HepG2 (cell line): ENCODE measurements around the gene GIN1. TPM values are rescaled to one million over a fixed set of nuclear protein-coding genes. Genes with fewer than 3 reads are reported as not detected.
A peak's percentile ranks its signal among the peaks of the same experiment; 100 is the strongest.

Experiments
- ATAC-seq: fragments of 200-7000 bp; cut with Tn5 transposase; 3 replicates; pipeline ENCODE4 v1.9.1; 2020; ENCODE audit warnings: mild to moderate bottlenecking, moderate library complexity
- BruUV-seq: library from RNA; stranded (reverse); fragments of 400-500 nt; replicated peaks from 2 replicates; lab custom pipeline; 2021; lab: Mats Ljungman, UMichigan
- CTCF ChIA-PET: fragments of 300-600 bp; formaldehyde crosslinking; extraction: SDS; loops from one replicate; lab custom pipeline; 2021; ENCODE audit warnings: low total read pairs, inconsistent platforms, low intra/inter-chr PET ratio; lab: Yijun Ruan, JAX
- POLR2A ChIA-PET: fragments of 350-600 bp; sonication (Branson Sonifier 250); formaldehyde crosslinking; loops from one replicate; lab custom pipeline; 2020; ENCODE audit warnings: antibody characterized with exemption, inconsistent platforms; lab: Yijun Ruan, JAX
- DNase-seq: peaks from one replicate; pipeline ENCODE4 v3.0.0-alpha.2; 2015; ENCODE audit warnings: low spot score
- FAIRE-seq: peaks from 3 replicates; lab custom pipeline; 2011; peaks lifted over from hg19 to GRCh38; lab: Jason Lieb, UNC
- H2AFZ ChIP-seq: one replicate; pipeline ENCODE4 v1.6.1; 2011; ENCODE audit warnings: low read length, inconsistent platforms
- H3K27ac ChIP-seq: fragments of 300-600 bp; 3 replicates; pipeline ENCODE4 v1.8.0; 2011; ENCODE audit warnings: mixed run types, mild to moderate bottlenecking, mixed read lengths, low read length, inconsistent platforms; ENCODE audit not compliant: insufficient read depth; ENCODE audit errors: extremely low read length
- H3K27me3 ChIP-seq, 2 experiments: fragments of 200-600 bp in 1 of 2; 2 replicates in 1 of 2; 3 replicates in 1 of 2; pipeline versions ENCODE4 v1.6.0 to v1.8.0; 2011; ENCODE audit warnings: low read length in 2 of 2, mild to moderate bottlenecking in 2 of 2, moderate library complexity in 2 of 2, inconsistent platforms in 1 of 2; ENCODE audit not compliant: insufficient read depth in 2 of 2, control insufficient read depth in 1 of 2
- H3K36me3 ChIP-seq, 2 experiments: fragments of 200-600 bp in 1 of 2; replicated peaks in 1 of 2; 2 replicates in 1 of 2; 3 replicates in 1 of 2; pipeline versions ENCODE4 v1.5.1 to v1.8.0; 2011; ENCODE audit warnings: low read length in 2 of 2, inconsistent platforms in 1 of 2; ENCODE audit not compliant: insufficient read depth in 2 of 2, control insufficient read depth in 1 of 2
- H3K4me1 ChIP-seq: 2 replicates; pipeline ENCODE4 v1.5.1; 2012; ENCODE audit warnings: low read length, inconsistent platforms; ENCODE audit not compliant: insufficient read depth
- H3K4me2 ChIP-seq: 2 replicates; pipeline ENCODE4 v1.6.0; 2011; ENCODE audit warnings: low read depth, low read length, inconsistent platforms
- H3K4me3 ChIP-seq, 3 experiments: fragments of 200-600 bp in 1 of 3; sonication (generic), shearing (Covaris generic) in 1 of 3; replicated peaks in 1 of 3; 2 replicates each; pipeline ENCODE4 v1.5.1; 2011 to 2016; ENCODE audit warnings: low read length in 3 of 3, inconsistent platforms in 2 of 3, low read depth in 2 of 3, mild to moderate bottlenecking in 2 of 3, control low read depth in 1 of 3, mixed read lengths in 1 of 3; ENCODE audit not compliant: insufficient read depth in 1 of 3
- H3K79me2 ChIP-seq: one replicate; pipeline ENCODE4 v1.6.1; 2011; ENCODE audit warnings: low read length, inconsistent platforms; ENCODE audit not compliant: insufficient read depth
- H3K9ac ChIP-seq: 2 replicates; pipeline ENCODE4 v1.6.0; 2011; ENCODE audit warnings: mild to moderate bottlenecking, low read depth, low read length, inconsistent platforms; ENCODE audit not compliant: insufficient read depth
- H3K9me3 ChIP-seq: 2 replicates; pipeline ENCODE4 v1.5.1; 2012; ENCODE audit warnings: mild to moderate bottlenecking, low read length
- H4K20me1 ChIP-seq: 2 replicates; pipeline ENCODE4 v1.6.0; 2011; ENCODE audit warnings: inconsistent platforms, mild to moderate bottlenecking, low read length, moderate library complexity; ENCODE audit not compliant: insufficient read depth
- EP300 ChIP-seq, 3 experiments: sonication (generic) in 1 of 3; formaldehyde crosslinking in 1 of 3; IDR thresholded peaks; 2 replicates each; pipeline versions ENCODE4 v1.5.1 to v1.6.1; 2011 to 2020; ENCODE audit warnings: low read depth in 2 of 3, low read length in 2 of 3, borderline replicate concordance in 1 of 3, improper control_type of control experiment in 1 of 3, mild to moderate bottlenecking in 1 of 3, missing genetic modification reagents in 1 of 3, moderate library complexity in 1 of 3
- KAT7 ChIP-seq: IDR thresholded peaks from 2 replicates; pipeline ENCODE4 v1.6.1; 2018; ENCODE audit warnings: borderline replicate concordance, missing compliant biosample characterization
- NFE2 ChIP-seq: sonication (generic); formaldehyde crosslinking; IDR thresholded peaks from 2 replicates; pipeline ENCODE4 v1.4.0; 2020; ENCODE audit warnings: missing genetic modification reagents
- NFE2L2 ChIP-seq: fragments of 150-350 bp; IDR thresholded peaks from 2 replicates; pipeline ENCODE4 v1.6.1; 2014; ENCODE audit warnings: low read length
- NR2F1 ChIP-seq, 2 experiments: fragments of 450-650 bp in 1 of 2; formaldehyde crosslinking in 1 of 2; IDR thresholded peaks; 2 replicates each; pipeline versions ENCODE4 v1.5.0 to v1.6.1; 2016 to 2020; ENCODE audit warnings: mild to moderate bottlenecking in 1 of 2, missing compliant biosample characterization in 1 of 2, missing genetic modification reagents in 1 of 2, moderate library complexity in 1 of 2
- RAD21 ChIP-seq: fragments of 450-650 bp; formaldehyde crosslinking; IDR thresholded peaks from 2 replicates; pipeline ENCODE4 v1.5.0; 2020; ENCODE audit warnings: mild to moderate bottlenecking
- RFXAP ChIP-seq: sonication (generic); formaldehyde crosslinking; IDR thresholded peaks from 2 replicates; pipeline ENCODE4 v1.4.0; 2020; ENCODE audit warnings: missing genetic modification reagents, borderline replicate concordance
- SOX13 ChIP-seq, 3 experiments: fragments of 450-650 bp in 1 of 3; sonication (generic) in 1 of 3; formaldehyde crosslinking in 1 of 3; IDR thresholded peaks in 2 of 3; conservative IDR thresholded peaks in 1 of 3; 2 replicates each; pipeline versions ENCODE4 v1.5.0 to v1.6.1; 2016 to 2020; ENCODE audit warnings: antibody characterized with exemption in 1 of 3, mild to moderate bottlenecking in 1 of 3, missing compliant biosample characterization in 1 of 3, missing genetic modification reagents in 1 of 3, moderate library complexity in 1 of 3
- ZC3H4 ChIP-seq: sonication (generic); formaldehyde crosslinking; IDR thresholded peaks from 2 replicates; pipeline ENCODE4 v1.4.0; 2020; ENCODE audit warnings: missing genetic modification reagents, borderline replicate concordance
- ZNF678 ChIP-seq: sonication (generic); formaldehyde crosslinking; IDR thresholded peaks from 2 replicates; pipeline ENCODE4 v1.4.0; 2020; ENCODE audit warnings: mild to moderate bottlenecking, missing genetic modification reagents
- ZNF780A ChIP-seq: sonication (generic); formaldehyde crosslinking; IDR thresholded peaks from 2 replicates; pipeline ENCODE4 v1.8.0; 2022; ENCODE audit warnings: mild to moderate bottlenecking, missing genetic modification reagents, moderate library complexity
- ZNF816 ChIP-seq: sonication (generic); formaldehyde crosslinking; IDR thresholded peaks from 2 replicates; pipeline ENCODE4 v1.8.0; 2022; ENCODE audit warnings: missing genetic modification reagents, mild to moderate bottlenecking, borderline replicate concordance
- WGBS: methylation state at CpG from one replicate; pipeline ENCODE4 v1.1.6; 2017; ENCODE audit warnings: low lambda C conversion rate; 5-methylcytosine and 5-hydroxymethylcytosine counted together
- in situ Hi-C: cut with HindIII; loops from 2 replicates; pipeline ENCODE4 v1.10.0; 2017; ENCODE audit warnings: low pct_unique_long_range_greater_than_20kb; ENCODE audit not compliant: extremely low pct_ligation_motif_present
- intact Hi-C: fragments of 100-400 bp; cut with micrococcal nuclease; formaldehyde crosslinking; loops from one replicate; pipeline ENCODE4 v1.10.0; 2022; ENCODE audit not compliant: unreplicated experiment
- polyA plus RNA-seq, 8 experiments: library from polyadenylated mRNA; depleted of rRNA in 3 of 8; stranded (reverse) in 7 of 8; unstranded in 1 of 8; fragments of >200 nt; fragmentation: Illumina TruSeq in 4 of 8; extraction: Trizol in 4 of 8; gene quantifications; 2 replicates each; pipeline versions ENCODE4 v1.2.1 to v1.2.3, GENCODE V29; 2011 to 2016; ENCODE audit warnings: low read depth in 4 of 8, missing spikeins in 1 of 8, mixed read lengths in 1 of 8; ENCODE audit not compliant: insufficient read depth in 1 of 8
- total RNA-seq, 5 experiments: library from RNA; depleted of rRNA; stranded (reverse); fragments of >200 nt; fragmentation: Illumina TruSeq; extraction: Trizol; gene quantifications; 2 replicates each; pipeline ENCODE4 v1.2.3, GENCODE V29; 2016; ENCODE audit warnings: low read depth in 1 of 5
- TF ChIP-seq, protein P1 (sequence below): sonication (generic); formaldehyde crosslinking; IDR thresholded peaks from 2 replicates; pipeline ENCODE4 v1.5.0; 2020; ENCODE audit warnings: mild to moderate bottlenecking, missing genetic modification reagents, borderline replicate concordance
- TF ChIP-seq, protein P2 (sequence below): sonication (generic); formaldehyde crosslinking; IDR thresholded peaks from 2 replicates; pipeline ENCODE4 v1.5.1; 2020; ENCODE audit warnings: mild to moderate bottlenecking, missing genetic modification reagents, borderline replicate concordance

Gene GIN1
- total and polyA plus RNA-seq, 2 of the 13 experiments (the other 11 are each of a cell fraction or from before 2014, with no cell fraction given) = 1.7 to 7.7 TPM

DNA sequence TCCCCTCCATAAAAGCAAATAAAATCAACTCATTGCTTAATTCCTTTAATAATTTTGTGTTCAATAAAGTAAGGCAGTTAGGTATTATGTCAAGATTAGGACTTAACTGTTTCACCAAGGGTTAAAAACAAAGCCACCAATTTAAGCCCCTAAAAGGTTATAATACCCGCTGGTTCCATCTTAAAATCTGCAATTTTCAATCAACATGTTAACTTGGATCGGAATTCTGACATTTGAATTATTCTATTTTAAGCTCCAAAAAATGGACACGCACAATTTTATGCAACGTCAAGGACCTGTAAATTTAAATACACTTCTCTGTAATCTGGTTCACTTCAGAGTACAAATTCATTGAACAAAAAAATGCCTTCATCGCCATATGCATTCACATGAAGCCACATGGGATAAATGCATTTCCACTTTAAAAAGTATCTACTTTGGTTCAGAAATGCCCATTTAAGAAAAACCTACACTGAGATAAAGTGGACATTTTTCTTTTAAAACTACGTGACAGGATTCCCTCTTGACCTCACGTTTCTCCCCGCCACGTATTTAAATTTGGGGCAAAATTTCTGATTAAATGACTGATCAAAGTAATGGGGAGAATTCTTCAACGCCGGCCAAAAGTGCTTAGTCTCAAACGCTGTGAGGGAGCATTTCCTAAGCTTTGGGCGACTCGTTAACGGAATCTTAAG, 721 bp downstream of the GIN1 start:
- H3K79me2 ChIP-seq = peaks cover 60% of the 10 kb centered on the region
- in situ Hi-C loops (no loop called here), intact Hi-C loops (loop anchor here (10.0 kb wide), 1 partner anchor 364 kb away; the partner anchor contains the start of gene PAM)
- CTCF ChIA-PET = no interaction called here
- no peaks in the 10 kb centered on the region; a peak in 1 of 5 replicates for H3K27me3 ChIP-seq
- no peaks in the 10 kb centered on the region for H3K36me3 ChIP-seq
- peak overlapping the region; percentile 69 for H3K4me2 ChIP-seq
- peak; percentile 6 for DNase-seq
- peak overlapping the region; percentile 75 for H2AFZ ChIP-seq
- H3K27ac ChIP-seq = peak overlapping the region; percentile 98
- peaks cover 33% of the 10 kb centered on the region for H3K4me1 ChIP-seq
- H3K9me3 ChIP-seq = no peaks in the 10 kb centered on the region
- BruUV-seq = TSS peak; percentile 90
- no peak for ATAC-seq
- WGBS = 2% methylated on average over 15 of the region's 15 CpGs
- peak overlapping the region; percentile 90 for H3K9ac ChIP-seq
- FAIRE-seq = peak; percentile 30
- no peaks in the 10 kb centered on the region for H4K20me1 ChIP-seq
- POLR2A ChIA-PET = interaction anchor here (1.1 to 1.4 kb wide), 6 partner anchors 10 to 1019 kb away, joined by 4 to 15 read pairs (median 4); partner anchors contain the start of gene PAM
- H3K4me3 ChIP-seq = peak overlapping the region; percentile 76 to 94 (median 91)
- no peak for TF ChIP-seq NFE2 (CRISPR knock-in tag)
- 0 out of 2 replicates have a peak, but pooled peaks have one; percentile 66 for TF ChIP-seq ZNF816 (CRISPR knock-in tag)
- no peak for TF ChIP-seq EP300 (IDR thresholded peaks at IDR 0.05; ENCODE audit: low read depth in 2 of 2, low read length in 2 of 2)
- 0 out of 2 replicates have a peak, but pooled peaks have one; percentile 7 for TF ChIP-seq EP300 (CRISPR knock-in tag; IDR thresholded peaks at IDR 0.05; ENCODE audit: borderline replicate concordance)
- TF ChIP-seq RAD21 = peak; percentile 12; the same call in 1 of the 2 replicates
- TF ChIP-seq SOX13 (IDR thresholded peaks at IDR 0.05) = no peak
- 0 out of 4 replicates have a peak, but pooled peaks of 1 of the 2 experiments have one; percentile 67 for TF ChIP-seq SOX13 (CRISPR knock-in tag; conservative IDR thresholded peaks at IDR 0.05 in 1 of 2, IDR thresholded peaks at IDR 0.05 in 1 of 2)
- TF ChIP-seq RFXAP (CRISPR knock-in tag) = no peak
- TF ChIP-seq KAT7 (CRISPR knock-in tag) = no peak
- TF ChIP-seq ZNF780A = no peak
- TF ChIP-seq, protein P1, sequence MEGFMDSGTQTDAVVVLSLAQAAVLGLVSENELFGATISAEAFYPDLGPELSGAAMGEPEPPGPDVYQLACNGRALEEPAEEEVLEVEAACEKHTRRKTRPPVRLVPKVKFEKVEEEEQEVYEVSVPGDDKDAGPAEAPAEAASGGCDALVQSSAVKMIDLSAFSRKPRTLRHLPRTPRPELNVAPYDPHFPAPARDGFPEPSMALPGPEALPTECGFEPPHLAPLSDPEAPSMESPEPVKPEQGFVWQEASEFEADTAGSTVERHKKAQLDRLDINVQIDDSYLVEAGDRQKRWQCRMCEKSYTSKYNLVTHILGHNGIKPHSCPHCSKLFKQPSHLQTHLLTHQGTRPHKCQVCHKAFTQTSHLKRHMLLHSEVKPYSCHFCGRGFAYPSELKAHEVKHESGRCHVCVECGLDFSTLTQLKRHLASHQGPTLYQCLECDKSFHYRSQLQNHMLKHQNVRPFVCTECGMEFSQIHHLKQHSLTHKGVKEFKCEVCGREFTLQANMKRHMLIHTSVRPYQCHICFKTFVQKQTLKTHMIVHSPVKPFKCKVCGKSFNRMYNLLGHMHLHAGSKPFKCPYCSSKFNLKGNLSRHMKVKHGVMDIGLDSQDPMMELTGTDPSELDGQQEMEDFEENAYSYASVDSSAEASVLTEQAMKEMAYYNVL (CRISPR knock-in tag) = no peak
- 0 out of 2 replicates have a peak, but pooled peaks have one; percentile 44 for TF ChIP-seq ZC3H4 (CRISPR knock-in tag)
- peak; percentile 3; the same call in 1 of the 2 replicates for TF ChIP-seq NFE2L2
- 0 out of 2 replicates have a peak, but pooled peaks have one; percentile 3 for TF ChIP-seq ZNF678 (CRISPR knock-in tag)
- TF ChIP-seq NR2F1 (CRISPR knock-in tag; IDR thresholded peaks at IDR 0.05) = 0 out of 4 replicates have a peak, but pooled peaks of 1 of the 2 experiments have one; percentile 24
- TF ChIP-seq, protein P2, sequence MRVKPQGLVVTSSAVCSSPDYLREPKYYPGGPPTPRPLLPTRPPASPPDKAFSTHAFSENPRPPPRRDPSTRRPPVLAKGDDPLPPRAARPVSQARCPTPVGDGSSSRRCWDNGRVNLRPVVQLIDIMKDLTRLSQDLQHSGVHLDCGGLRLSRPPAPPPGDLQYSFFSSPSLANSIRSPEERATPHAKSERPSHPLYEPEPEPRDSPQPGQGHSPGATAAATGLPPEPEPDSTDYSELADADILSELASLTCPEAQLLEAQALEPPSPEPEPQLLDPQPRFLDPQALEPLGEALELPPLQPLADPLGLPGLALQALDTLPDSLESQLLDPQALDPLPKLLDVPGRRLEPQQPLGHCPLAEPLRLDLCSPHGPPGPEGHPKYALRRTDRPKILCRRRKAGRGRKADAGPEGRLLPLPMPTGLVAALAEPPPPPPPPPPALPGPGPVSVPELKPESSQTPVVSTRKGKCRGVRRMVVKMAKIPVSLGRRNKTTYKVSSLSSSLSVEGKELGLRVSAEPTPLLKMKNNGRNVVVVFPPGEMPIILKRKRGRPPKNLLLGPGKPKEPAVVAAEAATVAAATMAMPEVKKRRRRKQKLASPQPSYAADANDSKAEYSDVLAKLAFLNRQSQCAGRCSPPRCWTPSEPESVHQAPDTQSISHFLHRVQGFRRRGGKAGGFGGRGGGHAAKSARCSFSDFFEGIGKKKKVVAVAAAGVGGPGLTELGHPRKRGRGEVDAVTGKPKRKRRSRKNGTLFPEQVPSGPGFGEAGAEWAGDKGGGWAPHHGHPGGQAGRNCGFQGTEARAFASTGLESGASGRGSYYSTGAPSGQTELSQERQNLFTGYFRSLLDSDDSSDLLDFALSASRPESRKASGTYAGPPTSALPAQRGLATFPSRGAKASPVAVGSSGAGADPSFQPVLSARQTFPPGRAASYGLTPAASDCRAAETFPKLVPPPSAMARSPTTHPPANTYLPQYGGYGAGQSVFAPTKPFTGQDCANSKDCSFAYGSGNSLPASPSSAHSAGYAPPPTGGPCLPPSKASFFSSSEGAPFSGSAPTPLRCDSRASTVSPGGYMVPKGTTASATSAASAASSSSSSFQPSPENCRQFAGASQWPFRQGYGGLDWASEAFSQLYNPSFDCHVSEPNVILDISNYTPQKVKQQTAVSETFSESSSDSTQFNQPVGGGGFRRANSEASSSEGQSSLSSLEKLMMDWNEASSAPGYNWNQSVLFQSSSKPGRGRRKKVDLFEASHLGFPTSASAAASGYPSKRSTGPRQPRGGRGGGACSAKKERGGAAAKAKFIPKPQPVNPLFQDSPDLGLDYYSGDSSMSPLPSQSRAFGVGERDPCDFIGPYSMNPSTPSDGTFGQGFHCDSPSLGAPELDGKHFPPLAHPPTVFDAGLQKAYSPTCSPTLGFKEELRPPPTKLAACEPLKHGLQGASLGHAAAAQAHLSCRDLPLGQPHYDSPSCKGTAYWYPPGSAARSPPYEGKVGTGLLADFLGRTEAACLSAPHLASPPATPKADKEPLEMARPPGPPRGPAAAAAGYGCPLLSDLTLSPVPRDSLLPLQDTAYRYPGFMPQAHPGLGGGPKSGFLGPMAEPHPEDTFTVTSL (CRISPR knock-in tag) = peak; percentile 33; the same call in 1 of the 2 replicates
